Fibroblast of mammary gland (primary cell): ENCODE measurements around the gene REELD1.

ENCODE experiments used
- DNase-seq: peaks from one replicate; pipeline ENCODE4 v3.0.0-alpha.2; 2010; ENCODE audit warnings: low read depth
- H3K4me3 ChIP-seq: 2 replicates; pipeline ENCODE4 v1.5.1; 2011; ENCODE audit warnings: low read depth, mild to moderate bottlenecking, low read length, moderate library complexity; ENCODE audit not compliant: control insufficient read depth
- TF ChIP-seq, protein P1 (sequence below): conservative IDR thresholded peaks from 2 replicates; pipeline ENCODE4 v1.5.1; 2011; ENCODE audit warnings: low read depth, low read length, inconsistent platforms; ENCODE audit not compliant: control insufficient read depth, insufficient read depth

REELD1 gene

DNA sequence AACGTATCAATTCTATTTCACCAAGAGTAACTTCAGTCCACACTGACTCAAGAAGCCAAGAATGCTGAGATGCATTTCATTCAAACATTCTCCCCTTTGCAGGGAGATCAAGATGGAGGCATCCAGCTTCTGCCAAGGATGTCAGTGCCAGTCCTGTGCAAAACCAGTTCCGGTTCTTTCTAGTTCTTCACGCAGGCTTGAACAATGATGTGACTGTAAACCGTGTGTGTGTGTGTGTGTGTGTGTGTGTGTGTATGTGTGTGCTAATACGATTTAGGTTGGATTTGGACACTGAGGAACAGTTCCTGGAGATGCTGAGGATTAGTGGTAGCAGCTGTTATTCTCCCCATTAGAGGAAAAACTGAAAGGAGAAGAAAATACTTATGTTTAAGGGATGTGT, at the start of gene REELD1:
TSS of gene REELD1 (plus strand) at position 301 of the 400 bp plus-strand sequence. CDS start 2,415 bp downstream, outside the sequence.
- DNase-seq, result no peak
- TF ChIP-seq, protein P1, sequence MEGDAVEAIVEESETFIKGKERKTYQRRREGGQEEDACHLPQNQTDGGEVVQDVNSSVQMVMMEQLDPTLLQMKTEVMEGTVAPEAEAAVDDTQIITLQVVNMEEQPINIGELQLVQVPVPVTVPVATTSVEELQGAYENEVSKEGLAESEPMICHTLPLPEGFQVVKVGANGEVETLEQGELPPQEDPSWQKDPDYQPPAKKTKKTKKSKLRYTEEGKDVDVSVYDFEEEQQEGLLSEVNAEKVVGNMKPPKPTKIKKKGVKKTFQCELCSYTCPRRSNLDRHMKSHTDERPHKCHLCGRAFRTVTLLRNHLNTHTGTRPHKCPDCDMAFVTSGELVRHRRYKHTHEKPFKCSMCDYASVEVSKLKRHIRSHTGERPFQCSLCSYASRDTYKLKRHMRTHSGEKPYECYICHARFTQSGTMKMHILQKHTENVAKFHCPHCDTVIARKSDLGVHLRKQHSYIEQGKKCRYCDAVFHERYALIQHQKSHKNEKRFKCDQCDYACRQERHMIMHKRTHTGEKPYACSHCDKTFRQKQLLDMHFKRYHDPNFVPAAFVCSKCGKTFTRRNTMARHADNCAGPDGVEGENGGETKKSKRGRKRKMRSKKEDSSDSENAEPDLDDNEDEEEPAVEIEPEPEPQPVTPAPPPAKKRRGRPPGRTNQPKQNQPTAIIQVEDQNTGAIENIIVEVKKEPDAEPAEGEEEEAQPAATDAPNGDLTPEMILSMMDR, result no peak
- no peak within 1 kb of the TSS for H3K4me3 ChIP-seq

DNA sequence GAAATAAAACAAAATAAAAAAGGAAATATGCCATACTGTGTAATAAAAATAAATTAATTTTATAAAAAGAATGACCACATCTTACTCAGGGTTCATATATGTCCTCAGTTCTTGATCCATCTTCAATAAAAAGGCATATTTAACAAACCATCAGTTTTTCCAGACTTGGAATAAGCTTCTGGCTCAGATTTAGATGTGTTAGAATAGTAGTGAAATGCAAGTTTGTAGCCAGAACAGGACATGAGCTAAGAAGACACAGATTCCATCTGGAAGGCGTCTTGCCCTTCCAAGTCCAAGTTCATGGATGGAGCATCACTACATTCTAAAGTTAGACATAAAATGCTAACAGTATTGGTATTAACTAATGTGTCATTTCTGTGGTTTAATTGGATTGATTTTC, 49.1 kb upstream of the REELD1 start:
- no peak overlapping the region for H3K4me3 ChIP-seq
- TF ChIP-seq, protein P1, result no peak
- DNase-seq, result no peak

DNA sequence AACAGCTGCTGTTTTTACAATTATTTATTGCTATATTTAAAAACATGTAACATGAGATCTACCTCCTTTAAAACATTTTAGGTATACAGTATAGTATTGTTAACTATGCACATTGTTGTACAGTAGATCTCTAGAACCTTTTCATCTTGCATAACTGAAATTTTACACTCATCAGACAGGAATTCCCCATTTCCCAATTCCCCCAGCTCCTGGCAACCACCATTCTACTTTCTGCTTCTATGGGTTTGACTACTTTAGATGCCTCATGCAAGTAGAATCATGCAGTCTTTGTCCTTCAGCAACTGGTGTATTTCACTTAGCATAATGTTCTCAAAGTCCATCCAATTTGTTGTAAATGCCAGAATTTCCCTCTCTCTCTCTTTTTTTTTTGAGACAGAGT, 48.5 kb upstream of the REELD1 start:
- TF ChIP-seq, protein P1, result no peak
- DNase-seq, result peak; percentile 69
- H3K4me3 ChIP-seq, result no peak overlapping the region

DNA sequence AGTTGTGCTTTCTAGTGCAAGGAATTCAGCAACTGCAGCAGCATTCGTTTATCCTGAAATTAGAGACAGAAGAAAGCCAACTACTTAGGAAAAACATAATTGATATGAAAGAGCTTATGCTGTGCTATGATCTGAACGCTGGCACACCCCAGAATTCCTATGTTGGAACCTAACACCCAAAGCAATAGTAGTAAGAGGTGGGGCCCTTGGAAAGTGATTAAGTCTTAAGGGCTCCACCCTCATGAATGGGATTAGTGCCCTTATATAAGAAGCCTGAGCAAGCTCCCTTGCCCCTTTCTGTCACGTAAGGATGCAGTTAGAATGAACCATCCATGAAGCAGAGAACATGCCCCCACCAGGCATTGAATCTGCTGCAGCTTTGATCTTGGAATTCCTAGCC, 44.2 kb upstream of the REELD1 start:
- no peak for DNase-seq
- TF ChIP-seq, protein P1, result no peak
- no peak overlapping the region for H3K4me3 ChIP-seq

DNA sequence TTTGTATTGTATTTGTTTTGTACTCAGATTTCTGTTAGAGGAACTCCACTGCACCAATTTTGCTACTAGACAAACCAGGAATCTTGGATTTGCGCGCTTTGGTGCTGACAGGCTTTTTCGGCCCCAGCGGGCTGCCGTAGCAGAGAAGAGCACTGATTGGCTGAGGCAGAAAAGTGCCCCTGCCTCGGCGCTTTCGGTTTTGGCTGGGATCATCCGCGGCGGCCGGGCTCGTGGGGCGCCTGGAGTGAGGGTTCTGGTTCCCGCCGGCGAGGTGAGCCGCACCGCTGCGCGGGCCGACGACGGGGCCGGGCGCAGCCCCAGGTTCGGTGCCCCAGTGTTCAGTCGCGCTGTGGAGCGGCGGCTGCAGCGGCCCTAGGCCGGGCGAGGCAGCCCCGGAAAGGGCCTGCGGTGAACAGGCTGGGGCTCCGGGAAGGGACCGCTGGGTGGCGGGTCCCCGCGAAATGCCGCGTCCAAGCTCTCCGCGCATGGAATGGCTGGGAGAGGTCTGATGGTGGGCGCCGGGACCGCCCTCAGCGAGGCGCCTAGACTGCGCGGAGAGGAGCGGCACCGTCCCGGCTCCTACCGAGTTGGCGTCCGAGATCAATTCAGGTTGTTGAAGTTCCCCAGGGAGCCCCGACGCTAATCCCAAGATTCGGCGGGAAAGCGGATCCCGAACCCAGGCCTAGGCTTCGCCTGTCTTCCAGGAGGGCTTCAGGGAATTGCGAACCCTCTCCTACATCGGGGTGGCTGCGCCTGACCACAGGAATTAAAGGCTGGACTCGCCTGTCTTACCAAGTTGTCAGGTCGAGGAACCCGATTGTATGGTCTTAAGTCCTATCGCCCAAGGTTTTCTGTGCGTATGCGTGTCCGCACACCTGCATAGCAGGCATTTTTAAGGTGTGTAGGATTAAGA, 38.5 kb upstream of the REELD1 start, which contains the start of gene LSM6:
TSS of gene LSM6 (plus strand) at position 178 of the 913 bp plus-strand sequence. CDS start 7,204 bp downstream, outside the sequence.
- DNase-seq, result peak; percentile 85
- H3K4me3 ChIP-seq, result peak within 1 kb of the TSS; percentile 89
- TF ChIP-seq, protein P1, result no peak

DNA sequence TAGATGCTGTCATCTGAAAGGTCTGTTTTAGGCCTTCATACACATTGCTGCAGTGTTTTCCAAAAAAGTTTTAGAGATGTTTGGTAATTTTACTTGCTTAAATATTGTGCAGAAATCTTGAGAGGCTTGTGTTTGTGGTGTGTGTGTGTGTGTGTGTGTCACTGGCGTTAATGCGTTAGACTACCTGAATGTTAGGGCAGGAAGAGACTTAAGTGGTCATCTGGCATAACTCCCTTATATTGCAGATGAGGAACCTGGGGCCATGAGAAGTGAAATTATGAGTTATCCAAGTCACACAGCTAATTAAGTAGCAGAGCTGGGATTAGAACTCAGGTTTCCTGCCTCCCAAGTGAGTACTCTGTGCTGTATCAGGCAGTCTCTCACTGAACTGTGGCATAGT, 37.4 kb upstream of the REELD1 start:
- TF ChIP-seq, protein P1, result no peak
- H3K4me3 ChIP-seq, result peak overlapping the region; percentile 89
- peak; percentile 17 for DNase-seq

DNA sequence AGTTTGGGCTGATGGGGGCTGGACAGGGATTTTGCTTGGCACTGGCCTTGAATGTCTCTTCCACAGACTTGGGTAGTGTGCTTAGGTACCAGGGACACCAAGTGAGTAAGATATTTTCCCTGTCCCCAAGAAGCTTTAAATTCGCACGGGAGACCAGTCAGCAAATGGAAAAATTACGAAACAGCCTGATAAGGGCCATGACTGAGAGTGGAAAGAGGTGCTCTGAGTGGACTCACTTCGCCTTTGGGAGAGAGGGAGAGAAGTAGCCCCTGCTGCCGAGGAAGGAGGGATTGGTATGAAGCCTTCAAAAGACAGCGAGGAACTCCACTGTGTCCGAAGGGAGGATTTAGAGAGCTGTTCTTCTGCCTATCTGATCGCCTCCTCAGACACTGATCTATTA, 36.2 kb upstream of the REELD1 start:
- no peak overlapping the region for H3K4me3 ChIP-seq
- DNase-seq, result no peak
- TF ChIP-seq, protein P1, result no peak
